Large intestine (tissue), 3 donors: ENCODE data around the gene MARCHF3. TPM values are rescaled to one million over a fixed set of nuclear protein-coding genes. Genes with fewer than 3 reads are reported as not detected.
"Not testable (repeated sequence)": the region's sequence is repeated elsewhere in the genome, so short reads cannot be mapped to it uniquely, and the experiment has no call there.

Experiments used
- DNase-seq, 2 donors: peaks; one replicate each; pipeline versions ENCODE4 v3.0.0 to v3.0.0-alpha.2; 2013
- H3K27ac ChIP-seq: one replicate; pipeline ENCODE4 v1.5.1; 2013; ENCODE audit warnings: low read length
- H3K27me3 ChIP-seq: 2 replicates; pipeline ENCODE4 v1.6.1; 2013; ENCODE audit warnings: low read length; ENCODE audit not compliant: control insufficient read depth, insufficient read depth
- H3K36me3 ChIP-seq: 2 replicates; pipeline ENCODE4 v1.6.1; 2013; ENCODE audit warnings: low read length; ENCODE audit not compliant: control insufficient read depth, insufficient read depth
- H3K4me1 ChIP-seq: one replicate; pipeline ENCODE4 v1.6.1; 2013; ENCODE audit warnings: low read length; ENCODE audit not compliant: control insufficient read depth, insufficient read depth
- H3K4me3 ChIP-seq: one replicate; pipeline ENCODE4 v1.5.1; 2013; ENCODE audit warnings: low read length
- H3K9me3 ChIP-seq: one replicate; pipeline ENCODE4 v1.6.1; 2013; ENCODE audit warnings: mild to moderate bottlenecking, low read depth, low read length, moderate library complexity; ENCODE audit not compliant: control insufficient read depth
- WGBS: methylation state at CpG from one replicate; pipeline ENCODE4 v1.1.5; 2013; ENCODE audit warnings: low lambda C conversion rate; ENCODE audit not compliant: insufficient coverage; 5-methylcytosine and 5-hydroxymethylcytosine counted together
- polyA plus RNA-seq: library from polyadenylated mRNA; unstranded; fragments of 120-200 nt; gene quantifications from one replicate; pipeline ENCODE4 v1.2.1, GENCODE V29; 2013

The MARCHF3 gene
- polyA plus RNA-seq, 1 donor: 6.5 TPM

DNA sequence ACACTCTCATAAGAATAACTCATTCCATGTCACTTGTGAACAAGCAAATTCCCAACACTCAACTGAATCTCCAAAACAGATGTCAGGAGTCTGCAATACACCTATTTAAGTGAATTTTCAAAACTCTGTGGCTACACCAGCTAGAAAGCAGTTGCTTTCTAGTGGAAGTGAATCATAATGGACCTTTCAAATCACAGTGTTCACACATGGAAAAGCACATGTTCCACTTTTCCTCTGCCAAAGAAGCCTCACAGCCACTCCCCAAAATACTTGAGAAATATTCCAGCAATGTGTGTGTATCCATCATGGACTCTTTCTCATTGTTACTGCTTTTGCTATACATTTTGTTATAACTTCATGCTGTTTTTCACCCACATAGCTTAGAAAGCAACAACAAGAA, 17.4 kb downstream of the MARCHF3 start:
- H3K4me1 ChIP-seq: no peaks in the 10 kb centered on the region
- no peak overlapping the region for H3K27ac ChIP-seq
- DNase-seq: no peak
- no peaks in the 10 kb centered on the region for H3K27me3 ChIP-seq
- no peak overlapping the region for H3K4me3 ChIP-seq
- no peaks in the 10 kb centered on the region for H3K36me3 ChIP-seq
- H3K9me3 ChIP-seq: no peaks in the 10 kb centered on the region

DNA sequence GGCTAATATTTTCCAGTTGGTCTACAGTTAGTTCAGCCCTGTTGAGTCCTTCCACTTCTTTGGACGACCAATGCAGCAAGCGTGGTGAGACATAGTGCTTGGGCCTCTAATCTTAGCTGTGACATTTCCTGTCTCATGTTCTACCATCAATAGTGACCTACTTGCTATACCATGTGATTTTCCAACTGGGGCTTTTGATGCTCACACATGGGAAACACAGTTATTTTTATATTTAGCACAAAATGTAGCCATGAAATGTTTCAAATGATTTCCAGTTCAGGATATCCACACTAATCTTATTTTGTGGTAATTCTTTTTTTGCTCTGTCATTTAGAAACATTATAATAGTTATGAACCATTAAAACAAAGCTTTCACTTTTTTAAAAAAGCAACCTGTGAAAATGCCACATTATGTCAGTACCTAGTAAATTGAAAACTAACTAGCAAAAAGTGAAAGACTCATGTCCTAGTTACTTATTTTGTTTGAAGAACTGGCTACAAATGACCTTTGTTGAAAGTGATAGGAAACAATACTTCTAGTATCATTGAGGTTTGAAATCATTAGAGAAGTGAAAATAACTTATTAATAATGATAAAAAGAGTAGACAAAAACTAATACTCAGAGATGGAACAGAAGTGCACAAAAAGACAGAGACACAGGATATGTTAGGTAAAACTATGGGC, 18.3 kb downstream of the MARCHF3 start:
- Histone ChIP-seq H3K27me3 (no peaks in the 10 kb centered on the region), H3K4me1 (no peaks in the 10 kb centered on the region), H3K36me3 (no peaks in the 10 kb centered on the region), H3K9me3 (no peaks in the 10 kb centered on the region), H3K27ac (no peak overlapping the region), H3K4me3 (no peak overlapping the region)
- DNase-seq: no peak
- WGBS: no CpG with 5 or more reads among the region's 2 CpGs

DNA sequence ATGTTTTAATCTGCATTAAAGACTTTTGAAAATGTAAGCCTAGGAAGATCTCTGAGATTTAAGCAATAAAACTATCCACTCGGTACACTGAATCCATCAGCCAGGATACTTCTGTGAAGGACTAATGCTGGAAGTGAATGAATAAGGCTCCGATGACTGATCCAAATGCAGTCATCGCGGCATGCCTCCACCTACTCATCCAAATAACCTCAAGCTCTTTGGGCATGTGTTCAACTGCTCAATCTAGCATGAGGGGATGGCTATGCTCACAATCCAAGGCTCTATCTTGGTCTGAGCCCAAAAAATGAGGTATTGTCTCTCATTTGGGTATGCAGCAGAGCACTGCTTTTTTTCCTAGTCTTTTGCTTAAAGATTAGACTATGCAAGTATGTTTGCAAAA, 19.2 kb downstream of the MARCHF3 start:
- no peaks in the 10 kb centered on the region for H3K27me3 ChIP-seq
- WGBS: no CpG with 5 or more reads among the region's 4 CpGs
- H3K27ac ChIP-seq: no peak overlapping the region
- no peaks in the 10 kb centered on the region for H3K4me1 ChIP-seq
- H3K36me3 ChIP-seq: no peaks in the 10 kb centered on the region
- H3K9me3 ChIP-seq: no peaks in the 10 kb centered on the region
- DNase-seq: no peak
- H3K4me3 ChIP-seq: no peak overlapping the region

DNA sequence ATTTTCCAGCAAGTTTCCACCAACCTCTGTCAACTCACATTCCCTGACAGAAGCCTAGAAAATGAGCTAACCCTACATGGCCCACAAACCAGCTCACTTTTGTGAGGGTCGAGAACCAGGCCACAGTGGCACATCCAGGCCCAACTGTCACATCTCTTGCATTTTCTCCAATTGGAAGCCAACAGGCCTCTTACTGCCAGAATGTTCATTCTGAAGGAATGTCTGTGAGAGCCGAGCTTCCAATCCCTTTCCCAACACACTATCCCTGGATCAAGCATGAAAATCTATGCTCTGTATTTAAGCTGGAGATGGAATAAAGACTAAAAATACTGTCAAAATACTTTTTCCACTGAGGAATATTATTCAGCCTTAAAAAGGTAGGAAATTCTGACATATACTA, 20.0 kb downstream of the MARCHF3 start:
- Histone ChIP-seq H3K36me3 (no peaks in the 10 kb centered on the region), H3K4me1 (no peaks in the 10 kb centered on the region), H3K9me3 (no peaks in the 10 kb centered on the region), H3K27me3 (no peaks in the 10 kb centered on the region), H3K4me3 (no peak overlapping the region), H3K27ac (no peak overlapping the region)
- no CpG with 5 or more reads among the region's 2 CpGs for WGBS
- DNase-seq: no peak

DNA sequence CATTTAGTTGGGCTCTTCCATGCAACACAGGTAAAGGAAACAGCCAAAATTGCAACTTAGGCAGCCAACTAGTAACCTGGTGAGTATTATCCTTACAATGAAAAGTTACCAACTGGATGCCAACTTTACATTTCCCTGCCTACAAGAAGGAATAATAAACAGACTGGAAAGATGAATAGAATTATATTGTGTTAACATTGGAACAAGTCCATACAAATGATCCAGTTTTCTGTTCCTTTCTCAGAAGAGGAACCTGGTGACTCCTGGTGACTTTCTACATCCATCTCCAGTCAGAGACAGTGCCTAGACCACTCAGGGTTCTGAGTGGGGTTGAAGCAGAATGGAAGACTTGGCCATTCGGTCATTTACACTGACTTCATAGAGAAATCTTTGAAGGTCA, 20.6 kb downstream of the MARCHF3 start:
- Histone ChIP-seq H3K4me3 (no peak overlapping the region), H3K27ac (no peak overlapping the region), H3K4me1 (no peaks in the 10 kb centered on the region), H3K36me3 (no peaks in the 10 kb centered on the region), H3K27me3 (no peaks in the 10 kb centered on the region), H3K9me3 (no peaks in the 10 kb centered on the region)
- DNase-seq: no peak
- no CpG with 5 or more reads among the region's 1 CpG for WGBS

DNA sequence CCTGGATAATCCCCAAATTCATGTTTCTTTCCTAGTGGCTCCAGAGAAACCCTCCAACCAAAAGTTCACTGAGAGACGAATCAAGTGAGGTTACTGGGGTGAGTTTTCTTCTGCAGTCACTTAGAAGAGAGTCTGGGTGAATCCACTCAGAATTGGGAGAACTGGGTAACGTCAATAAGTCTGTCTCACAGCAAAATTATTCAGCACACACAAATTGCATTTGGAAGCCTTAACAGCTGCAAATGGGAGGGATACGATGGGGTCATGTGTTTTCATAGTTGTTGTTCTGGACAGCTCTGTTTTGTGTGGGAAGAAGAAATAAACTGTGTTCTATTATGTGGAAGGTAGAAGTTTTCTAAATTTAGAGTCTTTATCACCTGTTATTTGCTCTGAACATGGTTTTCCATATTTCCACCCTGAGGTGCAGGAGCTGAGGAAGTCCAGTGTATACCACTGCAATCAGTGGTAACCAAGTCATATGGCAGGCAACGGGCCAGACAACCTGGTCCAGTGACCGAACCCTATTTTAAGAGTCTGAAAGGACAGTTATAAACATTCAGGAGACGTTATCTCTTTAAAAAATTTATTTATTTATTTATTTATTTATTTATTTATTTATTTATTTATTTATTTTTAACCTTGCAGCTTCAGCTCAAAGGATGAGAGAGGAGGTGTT, 21.9 kb downstream of the MARCHF3 start:
- H3K4me1 ChIP-seq: no peaks in the 10 kb centered on the region
- no CpG with 5 or more reads among the region's 6 CpGs for whole genome bisulfite sequencing
- H3K36me3 ChIP-seq: no peaks in the 10 kb centered on the region
- H3K4me3 ChIP-seq: no peak overlapping the region
- no peak overlapping the region for H3K27ac ChIP-seq
- DNase-seq: no peak
- no peaks in the 10 kb centered on the region for H3K27me3 ChIP-seq
- H3K9me3 ChIP-seq: no peaks in the 10 kb centered on the region

DNA sequence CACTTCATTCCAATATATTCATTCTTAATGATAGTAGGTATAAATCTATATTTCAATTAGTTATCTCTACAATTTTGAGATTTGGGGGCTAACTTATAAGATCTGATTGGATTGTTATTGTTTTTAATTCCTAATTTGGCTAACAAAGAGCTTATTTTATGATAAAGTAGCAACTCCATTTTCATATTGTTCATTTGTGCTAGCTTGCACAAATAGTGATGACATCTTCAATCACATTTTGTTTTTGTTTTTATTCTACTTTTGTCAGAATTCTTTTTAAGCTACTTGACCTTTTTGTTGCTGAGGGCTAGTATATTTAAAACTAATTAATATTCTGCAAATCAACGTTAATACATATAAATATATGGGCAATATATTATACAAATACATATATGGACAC, 22.8 kb downstream of the MARCHF3 start:
- 100% methylated on average over 1 of the region's 1 CpG for WGBS
- Histone ChIP-seq H3K9me3 (no peaks in the 10 kb centered on the region), H3K27me3 (no peaks in the 10 kb centered on the region), H3K27ac (no peak overlapping the region), H3K4me1 (no peaks in the 10 kb centered on the region), H3K4me3 (no peak overlapping the region), H3K36me3 (no peaks in the 10 kb centered on the region)
- DNase-seq: no peak

DNA sequence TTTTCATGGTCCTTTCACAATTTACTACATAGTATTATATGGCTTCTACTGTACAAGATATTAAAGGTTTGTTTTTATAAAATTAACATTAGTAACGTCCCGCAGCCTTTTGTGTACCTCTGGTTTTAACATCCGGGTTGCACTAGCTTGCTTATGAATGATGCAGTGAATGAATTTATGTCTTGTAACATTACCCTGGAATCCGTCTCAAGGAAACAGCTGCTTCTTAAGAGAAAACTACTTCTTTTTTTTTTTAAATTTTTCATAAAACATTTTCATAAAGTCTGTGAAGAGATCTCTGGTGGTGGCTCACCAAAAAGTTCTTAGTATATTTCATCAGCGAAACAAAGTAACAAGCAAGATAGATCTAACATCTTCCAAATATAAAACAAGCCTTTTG, 23.6 kb downstream of the MARCHF3 start:
- H3K27me3 ChIP-seq: no peaks in the 10 kb centered on the region
- no peaks in the 10 kb centered on the region for H3K9me3 ChIP-seq
- no peaks in the 10 kb centered on the region for H3K36me3 ChIP-seq
- H3K4me1 ChIP-seq: no peaks in the 10 kb centered on the region
- no peak for DNase-seq
- H3K4me3 ChIP-seq: no peak overlapping the region
- WGBS: 100% methylated on average over 1 of the region's 5 CpGs
- H3K27ac ChIP-seq: no peak overlapping the region

DNA sequence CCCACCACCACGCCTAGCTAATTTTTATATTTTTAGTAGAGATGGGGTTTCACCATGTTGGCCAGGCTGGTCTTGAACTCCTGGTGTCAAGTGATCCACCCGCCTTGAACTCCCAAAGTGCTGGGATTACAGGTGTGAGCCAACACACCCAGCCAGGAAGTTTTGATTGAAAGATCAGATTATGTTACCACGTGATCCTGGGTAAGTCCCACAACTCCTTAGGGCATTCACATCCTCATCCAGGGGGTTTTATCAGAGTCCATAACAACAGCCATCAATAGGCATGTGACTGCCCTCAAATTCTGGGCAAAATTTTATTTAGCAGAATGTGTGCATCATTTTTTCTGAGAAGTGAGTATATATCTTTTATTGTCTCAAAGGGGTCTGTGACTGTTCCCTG, 25.1 kb downstream of the MARCHF3 start:
- not testable (repeated sequence) for DNase-seq, H3K36me3 ChIP-seq, H3K27me3 ChIP-seq, H3K9me3 ChIP-seq, H3K4me3 ChIP-seq, H3K27ac ChIP-seq, H3K4me1 ChIP-seq
- WGBS: no CpG with 5 or more reads among the region's 3 CpGs

DNA sequence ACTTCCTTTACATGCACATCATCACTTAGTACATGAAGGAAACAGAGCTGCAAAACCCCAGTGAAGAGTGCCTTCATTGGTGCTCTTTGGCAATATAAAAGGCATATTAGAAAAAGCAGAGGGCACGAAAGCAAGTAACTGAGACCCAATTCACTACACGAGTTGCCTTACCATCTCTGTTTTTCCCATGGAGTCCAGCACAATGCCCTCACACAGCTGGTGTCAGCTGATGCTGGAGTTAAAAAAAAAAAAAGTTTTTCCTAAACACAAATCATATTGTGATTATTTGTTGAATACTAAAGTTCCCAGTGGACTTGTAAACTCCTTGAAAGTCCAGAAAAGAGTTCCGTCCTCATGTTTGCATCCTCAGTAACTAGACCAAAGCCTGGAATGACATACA, 25.6 kb downstream of the MARCHF3 start:
- Histone ChIP-seq H3K36me3 (no peaks in the 10 kb centered on the region), H3K27me3 (no peaks in the 10 kb centered on the region), H3K4me3 (no peak overlapping the region), H3K4me1 (no peaks in the 10 kb centered on the region), H3K27ac (no peak overlapping the region), H3K9me3 (no peaks in the 10 kb centered on the region)
- DNase-seq: no peak
- WGBS: 100% methylated on average over 2 of the region's 3 CpGs
